OCI-LY7 (cell line): Measurements from ENCODE around the gene XYLT1.

Experiments
- CTCF ChIP-seq: fragments of 200-600 bp; sonication (generic); conservative IDR thresholded peaks from 2 replicates; pipeline ENCODE4 v1.5.1; 2014; ENCODE audit warnings: mild to moderate bottlenecking, antibody characterized with exemption, low read length, moderate library complexity, mixed read lengths
- EZH2phosphoT487 ChIP-seq: fragments of 200-600 bp; sonication (generic); IDR thresholded peaks from 2 replicates; pipeline ENCODE4 v1.6.1; 2018; ENCODE audit warnings: low read depth, borderline replicate concordance, mild to moderate bottlenecking, mixed run types, antibody characterized with exemption, low read length, moderate library complexity, mixed read lengths

- TF ChIP-seq CTCF: no peak
- TF ChIP-seq EZH2phosphoT487: no peak
Measured at GRCh38 chr16:17318238-17318637, 152.5 kb downstream of the XYLT1 start.
